ENCODE measurements around the gene ZNF511.

DNA sequence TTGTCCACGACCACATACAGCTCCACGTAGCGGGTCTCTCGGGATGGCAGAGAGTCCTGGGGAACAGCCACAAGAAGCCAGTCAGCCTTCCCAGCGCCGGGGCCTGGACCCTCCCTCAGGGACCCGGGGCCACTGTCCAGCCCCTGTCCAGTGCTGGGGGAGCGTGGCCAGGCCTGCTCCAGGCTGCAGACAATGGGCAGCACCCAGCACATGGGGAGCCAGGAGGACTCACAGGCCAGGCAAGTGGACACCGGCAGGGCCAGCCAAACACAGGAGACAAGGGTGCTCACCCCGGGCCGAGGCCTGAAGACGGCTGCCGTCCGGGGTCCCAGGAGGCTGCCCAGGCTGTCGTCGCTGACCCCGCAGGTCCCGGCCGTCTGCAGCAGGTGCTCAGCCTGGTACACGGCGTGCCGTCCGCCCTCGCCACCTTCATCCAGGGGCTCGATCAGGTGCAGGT lies 35.7 kb upstream of the ZNF511 start:
- TF ChIP-seq, protein P1, sequence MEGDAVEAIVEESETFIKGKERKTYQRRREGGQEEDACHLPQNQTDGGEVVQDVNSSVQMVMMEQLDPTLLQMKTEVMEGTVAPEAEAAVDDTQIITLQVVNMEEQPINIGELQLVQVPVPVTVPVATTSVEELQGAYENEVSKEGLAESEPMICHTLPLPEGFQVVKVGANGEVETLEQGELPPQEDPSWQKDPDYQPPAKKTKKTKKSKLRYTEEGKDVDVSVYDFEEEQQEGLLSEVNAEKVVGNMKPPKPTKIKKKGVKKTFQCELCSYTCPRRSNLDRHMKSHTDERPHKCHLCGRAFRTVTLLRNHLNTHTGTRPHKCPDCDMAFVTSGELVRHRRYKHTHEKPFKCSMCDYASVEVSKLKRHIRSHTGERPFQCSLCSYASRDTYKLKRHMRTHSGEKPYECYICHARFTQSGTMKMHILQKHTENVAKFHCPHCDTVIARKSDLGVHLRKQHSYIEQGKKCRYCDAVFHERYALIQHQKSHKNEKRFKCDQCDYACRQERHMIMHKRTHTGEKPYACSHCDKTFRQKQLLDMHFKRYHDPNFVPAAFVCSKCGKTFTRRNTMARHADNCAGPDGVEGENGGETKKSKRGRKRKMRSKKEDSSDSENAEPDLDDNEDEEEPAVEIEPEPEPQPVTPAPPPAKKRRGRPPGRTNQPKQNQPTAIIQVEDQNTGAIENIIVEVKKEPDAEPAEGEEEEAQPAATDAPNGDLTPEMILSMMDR (IDR thresholded peaks at IDR 0.05), result no peak
- TF ChIP-seq POLR2A (IDR thresholded peaks at IDR 0.05), result no peak
